Ovary (tissue), 3 donors: ENCODE measurements around the gene CDK10.

Source experiments
- CTCF ChIP-seq, 3 donors: fragments of 450-650 bp in 2 of 3; fragments of 200-600 bp in 1 of 3; IDR thresholded peaks; one replicate each; pipeline versions ENCODE4 v1.5.1 to v1.8.0; 2016 to 2022; ENCODE audit warnings: antibody characterized with exemption in 3 of 3, mild to moderate bottlenecking in 1 of 3
- EP300 ChIP-seq: sonication (generic); formaldehyde crosslinking; IDR thresholded peaks from one replicate; pipeline ENCODE4 v1.6.1; 2017; ENCODE audit warnings: antibody characterized with exemption
- POLR2A ChIP-seq: fragments of 450-650 bp; IDR thresholded peaks from one replicate; pipeline ENCODE4 v1.6.1; 2017; ENCODE audit warnings: antibody characterized with exemption, mild to moderate bottlenecking, moderate library complexity
- donor health status: DM: no; HTN: no; CAD: no.

DNA sequence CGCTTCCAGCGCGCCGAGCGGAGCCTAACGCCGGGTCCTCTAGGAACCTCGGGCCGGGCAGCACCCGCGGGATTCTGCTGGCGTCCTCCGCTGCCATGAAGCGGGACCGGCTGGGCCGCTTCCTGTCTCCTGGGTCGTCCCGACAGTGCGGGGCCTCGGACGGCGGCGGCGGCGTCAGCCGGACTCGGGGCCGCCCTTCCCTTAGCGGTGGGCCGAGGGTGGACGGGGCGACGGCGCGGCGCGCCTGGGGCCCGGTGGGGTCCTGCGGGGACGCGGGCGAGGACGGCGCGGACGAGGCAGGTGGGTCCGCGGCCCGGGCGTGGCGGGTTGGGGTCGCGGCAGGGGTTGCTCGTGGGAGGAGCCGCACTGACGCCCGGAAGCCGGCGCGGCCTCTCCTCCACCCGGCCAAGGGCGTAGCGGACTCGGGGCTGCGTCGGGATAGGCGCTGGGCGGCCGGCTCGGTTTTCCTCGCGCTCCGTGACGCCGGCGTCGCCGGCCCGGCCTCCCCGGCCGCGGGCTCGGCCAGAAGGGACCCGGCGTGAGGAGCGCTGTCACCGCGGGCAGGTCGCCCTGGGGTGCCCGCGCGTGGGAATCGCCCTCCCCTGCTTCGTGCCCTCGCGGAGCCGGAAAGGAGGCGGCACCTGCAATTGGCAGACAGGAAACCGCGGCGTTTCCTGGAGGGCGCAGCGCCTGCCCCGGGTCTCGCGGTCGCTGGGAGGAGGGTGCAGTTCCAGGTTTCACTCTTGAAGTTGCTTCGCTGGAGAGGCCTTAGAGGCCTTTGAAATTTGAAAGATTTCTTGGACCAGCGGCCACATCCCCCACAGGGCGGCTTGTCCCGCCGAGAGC lies 35.3 kb downstream of the CDK10 start:
- TF ChIP-seq POLR2A, result no peak
- no peak for TF ChIP-seq CTCF (IDR thresholded peaks at IDR 0.05)
- no peak for TF ChIP-seq EP300
